HepG2 (cell line): ENCODE results near the gene STK11. TPM values are rescaled to one million over a fixed set of nuclear protein-coding genes. Genes with fewer than 3 reads are reported as not detected.

Experiments
- ATAC-seq: fragments of 200-7000 bp; cut with Tn5 transposase; 3 replicates; pipeline ENCODE4 v1.9.1; 2020; ENCODE audit warnings: mild to moderate bottlenecking, moderate library complexity
- BruUV-seq: library from RNA; stranded (reverse); fragments of 400-500 nt; replicated peaks from 2 replicates; lab custom pipeline; 2021; lab: Mats Ljungman, UMichigan
- CTCF ChIA-PET: fragments of 300-600 bp; formaldehyde crosslinking; extraction: SDS; loops from one replicate; lab custom pipeline; 2021; ENCODE audit warnings: low total read pairs, inconsistent platforms, low intra/inter-chr PET ratio; lab: Yijun Ruan, JAX
- POLR2A ChIA-PET: fragments of 350-600 bp; sonication (Branson Sonifier 250); formaldehyde crosslinking; loops from one replicate; lab custom pipeline; 2020; ENCODE audit warnings: antibody characterized with exemption, inconsistent platforms; lab: Yijun Ruan, JAX
- DNase-seq: peaks from one replicate; pipeline ENCODE4 v3.0.0-alpha.2; 2015; ENCODE audit warnings: low spot score
- FAIRE-seq: peaks from 3 replicates; lab custom pipeline; 2011; peaks lifted over from hg19 to GRCh38; lab: Jason Lieb, UNC
- H2AFZ ChIP-seq: one replicate; pipeline ENCODE4 v1.6.1; 2011; ENCODE audit warnings: low read length, inconsistent platforms
- H3K27ac ChIP-seq: fragments of 300-600 bp; 3 replicates; pipeline ENCODE4 v1.8.0; 2011; ENCODE audit warnings: mixed run types, mild to moderate bottlenecking, mixed read lengths, low read length, inconsistent platforms; ENCODE audit not compliant: insufficient read depth; ENCODE audit errors: extremely low read length
- H3K27me3 ChIP-seq, 2 experiments: fragments of 200-600 bp in 1 of 2; 2 replicates in 1 of 2; 3 replicates in 1 of 2; pipeline versions ENCODE4 v1.6.0 to v1.8.0; 2011; ENCODE audit warnings: low read length in 2 of 2, mild to moderate bottlenecking in 2 of 2, moderate library complexity in 2 of 2, inconsistent platforms in 1 of 2; ENCODE audit not compliant: insufficient read depth in 2 of 2, control insufficient read depth in 1 of 2
- H3K36me3 ChIP-seq, 2 experiments: fragments of 200-600 bp in 1 of 2; replicated peaks in 1 of 2; 2 replicates in 1 of 2; 3 replicates in 1 of 2; pipeline versions ENCODE4 v1.5.1 to v1.8.0; 2011; ENCODE audit warnings: low read length in 2 of 2, inconsistent platforms in 1 of 2; ENCODE audit not compliant: insufficient read depth in 2 of 2, control insufficient read depth in 1 of 2
- H3K4me1 ChIP-seq: 2 replicates; pipeline ENCODE4 v1.5.1; 2012; ENCODE audit warnings: low read length, inconsistent platforms; ENCODE audit not compliant: insufficient read depth
- H3K4me2 ChIP-seq: 2 replicates; pipeline ENCODE4 v1.6.0; 2011; ENCODE audit warnings: low read depth, low read length, inconsistent platforms
- H3K4me3 ChIP-seq, 3 experiments: fragments of 200-600 bp in 1 of 3; sonication (generic), shearing (Covaris generic) in 1 of 3; replicated peaks in 1 of 3; 2 replicates each; pipeline ENCODE4 v1.5.1; 2011 to 2016; ENCODE audit warnings: low read length in 3 of 3, inconsistent platforms in 2 of 3, low read depth in 2 of 3, mild to moderate bottlenecking in 2 of 3, control low read depth in 1 of 3, mixed read lengths in 1 of 3; ENCODE audit not compliant: insufficient read depth in 1 of 3
- H3K79me2 ChIP-seq: one replicate; pipeline ENCODE4 v1.6.1; 2011; ENCODE audit warnings: low read length, inconsistent platforms; ENCODE audit not compliant: insufficient read depth
- H3K9ac ChIP-seq: 2 replicates; pipeline ENCODE4 v1.6.0; 2011; ENCODE audit warnings: mild to moderate bottlenecking, low read depth, low read length, inconsistent platforms; ENCODE audit not compliant: insufficient read depth
- H3K9me3 ChIP-seq: 2 replicates; pipeline ENCODE4 v1.5.1; 2012; ENCODE audit warnings: mild to moderate bottlenecking, low read length
- H4K20me1 ChIP-seq: 2 replicates; pipeline ENCODE4 v1.6.0; 2011; ENCODE audit warnings: inconsistent platforms, mild to moderate bottlenecking, low read length, moderate library complexity; ENCODE audit not compliant: insufficient read depth
- BCL6 ChIP-seq: IDR thresholded peaks from 2 replicates; pipeline ENCODE4 v1.6.1; 2016; ENCODE audit warnings: missing genetic modification reagents, missing compliant biosample characterization
- FOXP1 ChIP-seq, 2 experiments: fragments of 450-650 bp in 1 of 2; IDR thresholded peaks; 2 replicates each; pipeline ENCODE4 v1.6.1; 2017 to 2018; ENCODE audit warnings: antibody characterized with exemption in 1 of 2
- HNRNPL ChIP-seq: fragments of 200-400 bp; formaldehyde crosslinking; IDR thresholded peaks from 2 replicates; pipeline ENCODE4 v1.6.1; 2017; ENCODE audit warnings: mild to moderate bottlenecking, low read depth, low read length
- MIXL1 ChIP-seq: IDR thresholded peaks from 2 replicates; pipeline ENCODE4 v1.6.1; 2016
- NCOR1 ChIP-seq: fragments of 200-600 bp; sonication (generic); IDR thresholded peaks from 2 replicates; pipeline ENCODE4 v1.7.0; 2017; ENCODE audit warnings: antibody characterized with exemption, low read length, borderline replicate concordance
- NFIC ChIP-seq: IDR thresholded peaks from 2 replicates; pipeline ENCODE4 v1.6.1; 2012; ENCODE audit warnings: mild to moderate bottlenecking, low read length, inconsistent platforms
- NR2F6 ChIP-seq, 2 experiments: IDR thresholded peaks; 2 replicates each; pipeline ENCODE4 v1.6.1; 2016; ENCODE audit warnings: antibody characterized with exemption in 1 of 2, mild to moderate bottlenecking in 1 of 2
- SALL2 ChIP-seq: sonication (generic); formaldehyde crosslinking; IDR thresholded peaks from 2 replicates; pipeline ENCODE4 v1.8.1; 2023; ENCODE audit warnings: mild to moderate bottlenecking, missing genetic modification reagents, inconsistent platforms
- SOX6 ChIP-seq, 2 experiments: fragments of 450-650 bp in 1 of 2; sonication (generic) in 1 of 2; formaldehyde crosslinking in 1 of 2; IDR thresholded peaks; 2 replicates each; pipeline versions ENCODE4 v1.4.0 to v1.6.1; 2017 to 2020; ENCODE audit warnings: antibody characterized with exemption in 1 of 2, mild to moderate bottlenecking in 1 of 2, missing genetic modification reagents in 1 of 2
- SP5 ChIP-seq: IDR thresholded peaks from 2 replicates; pipeline ENCODE4 v1.6.1; 2016; ENCODE audit warnings: low read depth, borderline replicate concordance
- ZNF281 ChIP-seq: sonication (generic); formaldehyde crosslinking; IDR thresholded peaks from 2 replicates; pipeline ENCODE4 v1.4.0; 2020; ENCODE audit warnings: missing genetic modification reagents, borderline replicate concordance
- ZNF501 ChIP-seq: sonication (generic); formaldehyde crosslinking; IDR thresholded peaks from 2 replicates; pipeline ENCODE4 v1.5.1; 2020; ENCODE audit warnings: mild to moderate bottlenecking, moderate library complexity, missing genetic modification reagents
- ZNF576 ChIP-seq: sonication (generic); formaldehyde crosslinking; IDR thresholded peaks from 2 replicates; pipeline ENCODE4 v1.4.0; 2020; ENCODE audit warnings: mild to moderate bottlenecking, missing genetic modification reagents
- ZNF577 ChIP-seq: sonication (generic); formaldehyde crosslinking; IDR thresholded peaks from 2 replicates; pipeline ENCODE4 v1.4.0; 2020; ENCODE audit warnings: mild to moderate bottlenecking, low read depth, missing genetic modification reagents, borderline replicate concordance
- ZNF749 ChIP-seq: sonication (generic); formaldehyde crosslinking; IDR thresholded peaks from 2 replicates; pipeline ENCODE4 v1.8.0; 2022; ENCODE audit warnings: mild to moderate bottlenecking, missing genetic modification reagents, moderate library complexity, borderline replicate concordance
- WGBS: methylation state at CpG from one replicate; pipeline ENCODE4 v1.1.6; 2017; ENCODE audit warnings: low lambda C conversion rate; 5-methylcytosine and 5-hydroxymethylcytosine counted together
- in situ Hi-C: cut with HindIII; loops from 2 replicates; pipeline ENCODE4 v1.10.0; 2017; ENCODE audit warnings: low pct_unique_long_range_greater_than_20kb; ENCODE audit not compliant: extremely low pct_ligation_motif_present
- intact Hi-C: fragments of 100-400 bp; cut with micrococcal nuclease; formaldehyde crosslinking; loops from one replicate; pipeline ENCODE4 v1.10.0; 2022; ENCODE audit not compliant: unreplicated experiment
- polyA plus RNA-seq, 8 experiments: library from polyadenylated mRNA; depleted of rRNA in 3 of 8; stranded (reverse) in 7 of 8; unstranded in 1 of 8; fragments of >200 nt; fragmentation: Illumina TruSeq in 4 of 8; extraction: Trizol in 4 of 8; gene quantifications; 2 replicates each; pipeline versions ENCODE4 v1.2.1 to v1.2.3, GENCODE V29; 2011 to 2016; ENCODE audit warnings: low read depth in 4 of 8, missing spikeins in 1 of 8, mixed read lengths in 1 of 8; ENCODE audit not compliant: insufficient read depth in 1 of 8
- total RNA-seq, 5 experiments: library from RNA; depleted of rRNA; stranded (reverse); fragments of >200 nt; fragmentation: Illumina TruSeq; extraction: Trizol; gene quantifications; 2 replicates each; pipeline ENCODE4 v1.2.3, GENCODE V29; 2016; ENCODE audit warnings: low read depth in 1 of 5
- TF ChIP-seq, protein P1 (sequence below): sonication (generic); IDR thresholded peaks from 2 replicates; pipeline ENCODE4 v1.6.1; 2016; ENCODE audit warnings: low read depth, borderline replicate concordance
- TF ChIP-seq, protein P2 (sequence below): sonication (generic); formaldehyde crosslinking; IDR thresholded peaks from 2 replicates; pipeline ENCODE4 v1.4.0; 2020; ENCODE audit warnings: missing genetic modification reagents

The STK11 gene
- total and polyA plus RNA-seq, 2 of the 13 experiments (the other 11 are each of a cell fraction or from before 2014, with no cell fraction given) = 27.5 to 43.6 TPM

GRCh38 chr19:1254530-1255185 is 49.1 kb downstream of the STK11 start:
- Histone ChIP-seq H3K79me2 (peaks cover 35% of the 10 kb centered on the region), H3K9ac (peak overlapping the region; percentile 92; the same call in 1 of the 2 replicates), H3K9me3 (no peaks in the 10 kb centered on the region), H3K27ac (peak overlapping the region; percentile 94), H2AFZ (no peak overlapping the region), H3K36me3 (peaks cover 20 to 48% of the 10 kb centered on the region in 2 experiments), H3K27me3 (no peaks in the 10 kb centered on the region; a peak in 1 of 5 replicates), H3K4me1 (peaks cover 64% of the 10 kb centered on the region), H3K4me2 (peak overlapping the region; percentile 18; the same call in 1 of the 2 replicates), H4K20me1 (peaks cover 64% of the 10 kb centered on the region; the same call in 1 of the 2 replicates), H3K4me3 (peak overlapping the region in 1 of 3 experiments; percentile 50; a peak in 1 of 6 replicates)
- POLR2A ChIA-PET = interaction anchor here (2.1 to 13.7 kb wide), 3 partner anchors 10 to 11 kb away, joined by 83 to 668 read pairs (median 464); partner anchors contain the start of genes ATP5F1D and CIRBP
- 80% methylated on average over 20 of the region's 20 CpGs for WGBS
- ATAC-seq (no peak), FAIRE-seq (peak; percentile 63), DNase-seq (no peak)
- in situ Hi-C loops (no loop called here), intact Hi-C loops (no loop called here)
- CTCF ChIA-PET = no interaction called here
- BruUV-seq = no TSS peak
- no peak for TF ChIP-seq FOXP1 (IDR thresholded peaks at IDR 0.05)
- peak; percentile 74 for TF ChIP-seq FOXP1 (CRISPR knock-in tag; IDR thresholded peaks at IDR 0.05)
- TF ChIP-seq ZNF749 = no peak
- TF ChIP-seq, protein P1, sequence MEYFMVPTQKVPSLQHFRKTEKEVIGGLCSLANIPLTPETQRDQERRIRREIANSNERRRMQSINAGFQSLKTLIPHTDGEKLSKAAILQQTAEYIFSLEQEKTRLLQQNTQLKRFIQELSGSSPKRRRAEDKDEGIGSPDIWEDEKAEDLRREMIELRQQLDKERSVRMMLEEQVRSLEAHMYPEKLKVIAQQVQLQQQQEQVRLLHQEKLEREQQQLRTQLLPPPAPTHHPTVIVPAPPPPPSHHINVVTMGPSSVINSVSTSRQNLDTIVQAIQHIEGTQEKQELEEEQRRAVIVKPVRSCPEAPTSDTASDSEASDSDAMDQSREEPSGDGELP = peak; percentile 48; the same call in 1 of the 2 replicates
- 0 out of 2 replicates have a peak, but pooled peaks have one; percentile 33 for TF ChIP-seq SALL2 (CRISPR knock-in tag)
- TF ChIP-seq ZNF501 (CRISPR knock-in tag) = peak; percentile 54; the same call in 1 of the 2 replicates
- peak; percentile 86; the same call in 1 of the 2 replicates for TF ChIP-seq HNRNPL
- peak; percentile 45; the same call in 1 of the 2 replicates for TF ChIP-seq NFIC
- peak; percentile 48; the same call in 1 of the 2 replicates for TF ChIP-seq ZNF281
- TF ChIP-seq SP5 = peak; percentile 53
- TF ChIP-seq ZNF576 (CRISPR knock-in tag) = no peak
- peak; percentile 81 for TF ChIP-seq NCOR1
- peak; percentile 72 for TF ChIP-seq BCL6 (CRISPR knock-in tag)
- no peak for TF ChIP-seq ZNF577 (CRISPR knock-in tag)
- peak; percentile 99 for TF ChIP-seq NR2F6 (IDR thresholded peaks at IDR 0.05)
- peak; percentile 95 for TF ChIP-seq NR2F6 (CRISPR knock-in tag; IDR thresholded peaks at IDR 0.05)
- TF ChIP-seq SOX6 (IDR thresholded peaks at IDR 0.05) = no peak
- TF ChIP-seq SOX6 (CRISPR knock-in tag; IDR thresholded peaks at IDR 0.05) = peak; percentile 68
- TF ChIP-seq, protein P2, sequence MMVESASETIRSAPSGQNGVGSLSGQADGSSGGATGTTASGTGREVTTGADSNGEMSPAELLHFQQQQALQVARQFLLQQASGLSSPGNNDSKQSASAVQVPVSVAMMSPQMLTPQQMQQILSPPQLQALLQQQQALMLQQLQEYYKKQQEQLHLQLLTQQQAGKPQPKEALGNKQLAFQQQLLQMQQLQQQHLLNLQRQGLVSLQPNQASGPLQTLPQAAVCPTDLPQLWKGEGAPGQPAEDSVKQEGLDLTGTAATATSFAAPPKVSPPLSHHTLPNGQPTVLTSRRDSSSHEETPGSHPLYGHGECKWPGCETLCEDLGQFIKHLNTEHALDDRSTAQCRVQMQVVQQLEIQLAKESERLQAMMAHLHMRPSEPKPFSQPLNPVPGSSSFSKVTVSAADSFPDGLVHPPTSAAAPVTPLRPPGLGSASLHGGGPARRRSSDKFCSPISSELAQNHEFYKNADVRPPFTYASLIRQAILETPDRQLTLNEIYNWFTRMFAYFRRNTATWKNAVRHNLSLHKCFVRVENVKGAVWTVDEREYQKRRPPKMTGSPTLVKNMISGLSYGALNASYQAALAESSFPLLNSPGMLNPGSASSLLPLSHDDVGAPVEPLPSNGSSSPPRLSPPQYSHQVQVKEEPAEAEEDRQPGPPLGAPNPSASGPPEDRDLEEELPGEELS (CRISPR knock-in tag) = peak; percentile 64; the same call in 1 of the 2 replicates
- TF ChIP-seq MIXL1 = 0 out of 2 replicates have a peak, but pooled peaks have one; percentile 20
